ENCODE data around the gene ELAC1. TPM values are rescaled to one million over a fixed set of nuclear protein-coding genes. Genes with fewer than 3 reads are reported as not detected.

ELAC1 gene
- total RNA-seq, 1 experiment from 2014 or later: 4.4 TPM

- H3K79me2 ChIP-seq (ENCODE audit: low read length): no peaks in the 10 kb centered on the region
- no peaks in the 10 kb centered on the region for H3K4me1 ChIP-seq (ENCODE audit: insufficient read depth, low read length)
- H3K36me3 ChIP-seq (ENCODE audit: low read depth, low read length): no peaks in the 10 kb centered on the region
- H3K9me3 ChIP-seq (ENCODE audit: low read length): no peaks in the 10 kb centered on the region
- intact Hi-C loops (cut with micrococcal nuclease): no loop called here
- H3F3A ChIP-seq (ENCODE audit: low read length, unreplicated experiment): no peaks in the 10 kb centered on the region
- DNase-seq (no peak), ATAC-seq (no peak)
- POLR2A ChIA-PET (ENCODE audit: unreplicated experiment): no interaction called here
- no peak for TF ChIP-seq EZH2phosphoT487 (IDR thresholded peaks at IDR 0.05; ENCODE audit: borderline replicate concordance, low read length)
- no peak for TF ChIP-seq EZH2 (IDR thresholded peaks at IDR 0.05; ENCODE audit: low read length, unreplicated experiment)
- no peak for TF ChIP-seq CTCF (conservative IDR thresholded peaks at IDR 0.05; ENCODE audit: low read depth, low read length)
- BruUV-seq (replicated peaks): no TSS peak
- H3K27ac ChIP-seq (ENCODE audit: low read length): no peak overlapping the region
- H3K4me2 ChIP-seq (ENCODE audit: low read length): no peak overlapping the region
- no peak overlapping the region for H3K9ac ChIP-seq (ENCODE audit: low read length)
- H3K9me2 ChIP-seq (replicated peaks; ENCODE audit: low read length): no peaks in the 10 kb centered on the region
- no peaks in the 10 kb centered on the region for H3K27me3 ChIP-seq (ENCODE audit: low read length)
- H2AFZ ChIP-seq (ENCODE audit: low read length): no peak overlapping the region
- no peak overlapping the region for H3K4me3 ChIP-seq (ENCODE audit: low read length)
- CTCF ChIA-PET: no interaction called here
- H4K20me1 ChIP-seq (ENCODE audit: low read length): no peaks in the 10 kb centered on the region
These were observed 34.2 kb upstream of the ELAC1 start for GRCh38 chr18:50933684-50934083.

- H3K79me2 ChIP-seq (ENCODE audit: low read length): no peaks in the 10 kb centered on the region
- no peak for ATAC-seq
- no peaks in the 10 kb centered on the region for H3K9me2 ChIP-seq (replicated peaks; ENCODE audit: low read length)
- ChIA-PET CTCF (no interaction called here), POLR2A (ENCODE audit: unreplicated experiment) (no interaction called here)
- DNase-seq: no peak
- H3K9ac ChIP-seq (ENCODE audit: low read length): no peak overlapping the region
- no TSS peak for BruUV-seq (replicated peaks)
- no peaks in the 10 kb centered on the region for H3K36me3 ChIP-seq (ENCODE audit: low read depth, low read length)
- no peaks in the 10 kb centered on the region for H3K4me1 ChIP-seq (ENCODE audit: insufficient read depth, low read length)
- no peaks in the 10 kb centered on the region for H3K27me3 ChIP-seq (ENCODE audit: low read length)
- H3K4me3 ChIP-seq (ENCODE audit: low read length): no peak overlapping the region
- H3K4me2 ChIP-seq (ENCODE audit: low read length): no peak overlapping the region
- H2AFZ ChIP-seq (ENCODE audit: low read length): no peak overlapping the region
- H4K20me1 ChIP-seq (ENCODE audit: low read length): no peaks in the 10 kb centered on the region
- TF ChIP-seq EZH2phosphoT487 (IDR thresholded peaks at IDR 0.05; ENCODE audit: borderline replicate concordance, low read length) (no peak), CTCF (conservative IDR thresholded peaks at IDR 0.05; ENCODE audit: low read depth, low read length) (no peak), EZH2 (IDR thresholded peaks at IDR 0.05; ENCODE audit: low read length, unreplicated experiment) (no peak)
- H3K9me3 ChIP-seq (ENCODE audit: low read length): no peaks in the 10 kb centered on the region
- no peaks in the 10 kb centered on the region for H3F3A ChIP-seq (ENCODE audit: low read length, unreplicated experiment)
- intact Hi-C loops (cut with micrococcal nuclease): no loop called here
- H3K27ac ChIP-seq (ENCODE audit: low read length): no peak overlapping the region
These were observed 33.2 kb upstream of the ELAC1 start for GRCh38 chr18:50934545-50935211.

GRCh38 chr18:50935493-50936191, 32.2 kb upstream of the ELAC1 start:
- DNase-seq: no peak
- POLR2A ChIA-PET (ENCODE audit: unreplicated experiment): no interaction called here

More at GRCh38 chr18:50935493-50936191, 32.2 kb upstream of the ELAC1 start:
- Histone ChIP-seq H3K9ac (ENCODE audit: low read length) (no peak overlapping the region), H3K27ac (ENCODE audit: low read length) (no peak overlapping the region), H3K4me2 (ENCODE audit: low read length) (no peak overlapping the region), H3K4me3 (ENCODE audit: low read length) (no peak overlapping the region), H3K36me3 (ENCODE audit: low read depth, low read length) (no peaks in the 10 kb centered on the region), H3K9me2 (replicated peaks; ENCODE audit: low read length) (no peaks in the 10 kb centered on the region), H3K79me2 (ENCODE audit: low read length) (no peaks in the 10 kb centered on the region), H3F3A (ENCODE audit: low read length, unreplicated experiment) (no peaks in the 10 kb centered on the region), H3K9me3 (ENCODE audit: low read length) (no peaks in the 10 kb centered on the region), H3K4me1 (ENCODE audit: insufficient read depth, low read length) (no peaks in the 10 kb centered on the region), H2AFZ (ENCODE audit: low read length) (no peak overlapping the region), H4K20me1 (ENCODE audit: low read length) (no peaks in the 10 kb centered on the region), H3K27me3 (ENCODE audit: low read length) (no peaks in the 10 kb centered on the region)
- intact Hi-C loops (cut with micrococcal nuclease): no loop called here
- no peak for ATAC-seq
- CTCF ChIA-PET: no interaction called here
- TF ChIP-seq CTCF (conservative IDR thresholded peaks at IDR 0.05; ENCODE audit: low read depth, low read length): no peak
- no peak for TF ChIP-seq EZH2phosphoT487 (IDR thresholded peaks at IDR 0.05; ENCODE audit: borderline replicate concordance, low read length)
- TF ChIP-seq EZH2 (IDR thresholded peaks at IDR 0.05; ENCODE audit: low read length, unreplicated experiment): no peak
- no TSS peak for BruUV-seq (replicated peaks)

Data from PC-3 (cell line).